Limb (tissue), 2 donors: ENCODE data around the gene ECE2.
"Not testable (repeated sequence)": the region's sequence is repeated elsewhere in the genome, so short reads cannot be mapped to it uniquely, and the experiment has no call there.

Experiments used
- DNase-seq, 2 donors: peaks; one replicate each; pipeline ENCODE4 v3.0.0-alpha.2; 2016; ENCODE audit errors: extremely low spot score in 2 of 2

Gene ECE2

GRCh38 chr3:184267249-184267648 lies 8.6 kb upstream of the ECE2 start:
- not testable (repeated sequence) for DNase-seq

GRCh38 chr3:184272269-184272668 lies 3.6 kb upstream of the ECE2 start:
- DNase-seq = no peak

- no peak for DNase-seq
Measured at GRCh38 chr3:184275381-184275701, 481 bp upstream of the ECE2 start.

- DNase-seq = no peak
Measured at GRCh38 chr3:184277366-184277765, 1.5 kb downstream of the ECE2 start.

GRCh38 chr3:184282941-184283340 lies 7.1 kb downstream of the ECE2 start:
- DNase-seq = no peak

GRCh38 chr3:184283681-184284080 lies 7.9 kb downstream of the ECE2 start:
- no peak for DNase-seq

GRCh38 chr3:184284696-184285095 lies 8.9 kb downstream of the ECE2 start:
- DNase-seq = peak; percentile 59

GRCh38 chr3:184289426-184289938 lies 13.7 kb downstream of the ECE2 start:
- DNase-seq = peak in 1 of 2 donors; percentile 60

GRCh38 chr3:184290331-184290730 lies 14.5 kb downstream of the ECE2 start:
- DNase-seq = no peak

- no peak for DNase-seq
Measured at GRCh38 chr3:184291044-184291737, 15.4 kb downstream of the ECE2 start.

GRCh38 chr3:184291738-184292445 lies 16.1 kb downstream of the ECE2 start:
- no peak for DNase-seq

GRCh38 chr3:184295771-184296170 lies 19.9 kb downstream of the ECE2 start:
- DNase-seq = no peak

GRCh38 chr3:184296616-184297015 lies 20.8 kb downstream of the ECE2 start:
- DNase-seq = no peak

- peak; percentile 95 to 99 for DNase-seq
Measured at GRCh38 chr3:184298759-184299487, 23.1 kb downstream of the ECE2 start, which contains the start of gene PSMD2. TSS of gene PSMD2 (plus strand) at chr3:184299241. CDS start at chr3:184299267, 26 bp downstream.

- no peak for DNase-seq
Measured at GRCh38 chr3:184299488-184300377, 23.9 kb downstream of the ECE2 start.

GRCh38 chr3:184300378-184300720 lies 24.5 kb downstream of the ECE2 start:
- no peak for DNase-seq

- no peak for DNase-seq
Measured at GRCh38 chr3:184305577-184305976, 29.8 kb downstream of the ECE2 start.

- no peak for DNase-seq
Measured at GRCh38 chr3:184306341-184306972, 30.6 kb downstream of the ECE2 start.

GRCh38 chr3:184307915-184308314 lies 32.1 kb downstream of the ECE2 start:
- DNase-seq = no peak

GRCh38 chr3:184308744-184309143 lies 32.9 kb downstream of the ECE2 start:
- no peak for DNase-seq

GRCh38 chr3:184311633-184312032 lies 35.8 kb downstream of the ECE2 start:
- no peak for DNase-seq
